C4-2B (cell line): Measurements from ENCODE around the gene ILF3.

Experiments
- H3K27ac ChIP-seq: fragments of 450-650 bp; 2 replicates; pipeline ENCODE4 v1.5.1; 2017
- CTCF ChIP-seq: fragments of 450-650 bp; conservative IDR thresholded peaks from 2 replicates; pipeline ENCODE4 v1.5.1; 2017; ENCODE audit warnings: mild to moderate bottlenecking
- ZFX ChIP-seq: fragments of 450-650 bp; IDR thresholded peaks from 2 replicates; pipeline ENCODE4 v1.6.1; 2017

Gene ILF3

DNA sequence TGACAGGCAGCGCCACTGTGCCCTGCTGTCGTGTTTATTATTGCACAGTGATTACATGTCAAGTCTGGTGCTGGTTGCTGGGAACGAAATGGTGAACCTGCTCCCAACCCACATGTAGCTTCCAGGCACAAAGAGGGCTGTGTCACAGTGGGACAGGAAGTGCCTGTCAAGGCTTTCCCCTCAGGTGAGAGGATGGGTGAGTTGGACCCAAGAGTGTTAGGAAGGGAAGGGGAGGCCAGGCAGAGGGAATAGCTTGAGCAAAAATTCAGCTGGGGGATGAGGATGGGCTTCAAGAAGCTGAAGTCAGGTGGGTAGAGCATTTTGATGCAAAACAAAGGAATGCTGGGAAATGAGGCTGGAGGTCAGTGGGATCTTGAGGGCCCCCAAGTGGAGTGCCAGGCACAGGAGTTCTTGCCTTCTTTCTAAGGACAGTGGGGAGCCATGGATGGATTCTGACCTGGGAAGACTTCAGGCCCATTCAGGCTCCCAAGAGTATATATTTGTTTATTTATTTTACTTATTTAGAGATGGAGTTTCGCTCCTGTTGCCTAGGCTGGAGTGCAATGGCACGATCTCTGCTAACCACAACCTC, 38.6 kb downstream of the ILF3 start:
- TF ChIP-seq ZFX = no peak
- TF ChIP-seq CTCF = no peak
- H3K27ac ChIP-seq = no peak overlapping the region

- peak overlapping the region; percentile 4; the same call in 1 of the 2 replicates for H3K27ac ChIP-seq
- TF ChIP-seq ZFX (no peak), CTCF (no peak)
Measured at GRCh38 chr19:10694706-10695307, 40.7 kb downstream of the ILF3 start.

- H3K27ac ChIP-seq = peak overlapping the region; percentile 4; the same call in 1 of the 2 replicates
- TF ChIP-seq CTCF = no peak
- TF ChIP-seq ZFX = no peak
Measured at GRCh38 chr19:10695401-10696398, 41.6 kb downstream of the ILF3 start.

GRCh38 chr19:10699650-10700335, 45.6 kb downstream of the ILF3 start:
- no peak overlapping the region for H3K27ac ChIP-seq
- TF ChIP-seq ZFX (no peak), CTCF (peak; percentile 80)

- TF ChIP-seq ZFX (no peak), CTCF (no peak)
- H3K27ac ChIP-seq = peak overlapping the region; percentile 83
Measured at GRCh38 chr19:10701955-10702525, 47.9 kb downstream of the ILF3 start.

DNA sequence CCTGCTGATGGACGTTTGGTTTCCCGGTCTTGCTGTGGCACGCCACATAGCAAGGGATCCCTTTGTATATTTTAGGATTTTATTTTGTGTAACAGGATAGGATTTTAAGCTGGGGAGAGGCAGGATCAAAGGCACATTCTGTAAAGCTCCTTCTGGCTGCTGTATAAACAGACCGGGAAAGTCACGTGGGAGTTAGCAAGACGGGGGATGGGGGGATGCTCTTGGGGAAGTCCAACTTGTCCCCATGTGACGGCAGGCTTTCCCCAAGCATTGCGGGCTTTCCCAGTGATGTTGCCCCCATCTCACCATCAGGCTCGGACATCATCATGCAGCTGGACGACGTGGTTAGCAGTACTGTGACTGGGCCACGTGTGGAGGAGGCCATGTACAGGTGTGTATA, 52.8 kb downstream of the ILF3 start:
- H3K27ac ChIP-seq = no peak overlapping the region
- no peak for TF ChIP-seq ZFX
- TF ChIP-seq CTCF = no peak
